Right lobe of liver (tissue), 4 donors: ENCODE measurements around the gene KRTAP29-1.

Experiments used
- CTCF ChIP-seq, 4 donors: fragments of 200-600 bp in 3 of 4; fragments of 450-650 bp in 1 of 4; IDR thresholded peaks; one replicate each; pipeline versions ENCODE4 v1.5.1 to v1.8.0; 2016 to 2022; ENCODE audit warnings: antibody characterized with exemption in 4 of 4, mild to moderate bottlenecking in 2 of 4
- POLR2A ChIP-seq: fragments of 450-650 bp; IDR thresholded peaks from one replicate; pipeline ENCODE4 v1.6.1; 2017; ENCODE audit warnings: antibody characterized with exemption, mild to moderate bottlenecking
- donor health status: DM: no; HTN: no; CAD: no.
- donor health status: DM: no; HTN: no; CAD: no.
- donor health status: DM: no; HTN: yes; CAD: no.

- TF ChIP-seq CTCF (IDR thresholded peaks at IDR 0.05) (no peak), POLR2A (no peak)
Measured at GRCh38 chr17:41263212-41263611, 39.4 kb downstream of the KRTAP29-1 start.
